GM21825 (cell line): Measurements from ENCODE around the gene SPACA6.
"Not testable (repeated sequence)": the region's sequence is repeated elsewhere in the genome, so short reads cannot be mapped to it uniquely, and the experiment has no call there.

Experiments
- ATAC-seq: cut with Tn5 transposase; IDR thresholded peaks from one replicate; pipeline ENCODE4 v1.9.1; 2021; ENCODE audit warnings: mild to moderate bottlenecking, moderate library complexity; ENCODE audit not compliant: unreplicated experiment

The SPACA6 gene

GRCh38 chr19:51693260-51693659 is at the start of gene SPACA6:
Gene SPACA6 (plus strand): TSS chr19:51693330. CDS start chr19:51693527, 197 bp downstream.
- ATAC-seq: no peak

GRCh38 chr19:51644636-51645271 is 48.4 kb upstream of the SPACA6 start:
- no peak for ATAC-seq

GRCh38 chr19:51646730-51647129 is 46.4 kb upstream of the SPACA6 start, which contains the start of gene SIGLEC14:
Gene SIGLEC14 (minus strand): TSS chr19:51646825. CDS start chr19:51646759, 66 bp downstream.
- ATAC-seq: not testable (repeated sequence)

- no peak for ATAC-seq
Observed at GRCh38 chr19:51647318-51647717, 45.8 kb upstream of the SPACA6 start.

- no peak for ATAC-seq
Observed at GRCh38 chr19:51651216-51651846, 41.8 kb upstream of the SPACA6 start.

- no peak for ATAC-seq
Observed at GRCh38 chr19:51652266-51652665, 40.9 kb upstream of the SPACA6 start.

- no peak for ATAC-seq
Observed at GRCh38 chr19:51653162-51653561, 40.0 kb upstream of the SPACA6 start.

GRCh38 chr19:51654783-51655182 is 38.3 kb upstream of the SPACA6 start:
- ATAC-seq: no peak

GRCh38 chr19:51660975-51661600 is 32.0 kb upstream of the SPACA6 start:
- no peak for ATAC-seq

GRCh38 chr19:51663650-51664049 is 29.5 kb upstream of the SPACA6 start:
- ATAC-seq: no peak

GRCh38 chr19:51664131-51664530 is 29.0 kb upstream of the SPACA6 start:
- ATAC-seq: no peak

GRCh38 chr19:51664997-51665396 is 28.1 kb upstream of the SPACA6 start:
- no peak for ATAC-seq

GRCh38 chr19:51668216-51668615 is 24.9 kb upstream of the SPACA6 start:
- no peak for ATAC-seq

- ATAC-seq: not testable (repeated sequence)
Observed at GRCh38 chr19:51675911-51676565, 17.1 kb upstream of the SPACA6 start.

- no peak for ATAC-seq
Observed at GRCh38 chr19:51676566-51677083, 16.5 kb upstream of the SPACA6 start.

- no peak for ATAC-seq
Observed at GRCh38 chr19:51680474-51680873, 12.7 kb upstream of the SPACA6 start.

GRCh38 chr19:51681286-51681941 is 11.7 kb upstream of the SPACA6 start:
- ATAC-seq: no peak

- ATAC-seq: no peak
Observed at GRCh38 chr19:51686171-51686570, 7.0 kb upstream of the SPACA6 start.

- no peak for ATAC-seq
Observed at GRCh38 chr19:51687791-51688670, 5.1 kb upstream of the SPACA6 start.
